ENCODE results near the gene NAIF1.

Gene NAIF1

DNA sequence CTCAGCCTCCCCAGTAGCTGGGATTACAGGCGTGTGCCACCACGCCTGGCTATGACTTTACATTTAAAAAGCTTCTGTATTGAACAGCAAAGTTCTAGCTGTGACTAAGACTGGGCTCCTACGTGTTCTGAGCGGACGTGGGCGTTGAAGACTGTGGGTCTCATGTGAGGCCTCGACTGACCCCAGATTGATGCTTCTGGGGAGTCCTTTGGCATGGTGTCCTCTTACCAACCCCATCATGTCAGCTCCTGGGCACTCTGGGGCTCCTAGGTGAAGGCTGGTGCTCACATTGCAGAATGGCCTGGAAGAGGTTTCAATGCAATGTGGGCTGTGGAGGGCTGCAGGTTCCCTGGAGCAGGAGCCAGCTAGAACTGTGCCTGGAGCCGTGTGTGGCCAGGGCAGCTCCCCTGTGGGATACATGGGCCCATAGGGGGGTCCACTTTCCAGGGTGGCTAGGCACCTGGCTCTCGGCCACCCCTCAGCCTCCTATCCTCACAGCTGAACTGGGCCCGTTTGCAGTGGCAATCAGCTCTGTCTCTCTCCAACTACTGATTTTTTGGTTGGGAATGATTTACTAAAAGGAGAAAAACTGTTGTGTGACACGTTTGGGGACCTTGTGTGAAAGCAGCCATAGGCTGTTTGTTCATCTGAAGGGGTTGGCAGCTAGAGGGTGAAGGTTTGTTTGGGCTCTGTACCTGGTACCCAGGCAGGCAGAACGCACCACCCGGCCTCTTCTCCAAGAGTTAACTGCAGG is 30.6 kb upstream of the NAIF1 start:
- TF ChIP-seq GATA3 (IDR thresholded peaks at IDR 0.05; ENCODE audit: low read depth, low read length) (no peak), GATA2 (IDR thresholded peaks at IDR 0.05; ENCODE audit: low read depth, low read length) (no peak)

DNA sequence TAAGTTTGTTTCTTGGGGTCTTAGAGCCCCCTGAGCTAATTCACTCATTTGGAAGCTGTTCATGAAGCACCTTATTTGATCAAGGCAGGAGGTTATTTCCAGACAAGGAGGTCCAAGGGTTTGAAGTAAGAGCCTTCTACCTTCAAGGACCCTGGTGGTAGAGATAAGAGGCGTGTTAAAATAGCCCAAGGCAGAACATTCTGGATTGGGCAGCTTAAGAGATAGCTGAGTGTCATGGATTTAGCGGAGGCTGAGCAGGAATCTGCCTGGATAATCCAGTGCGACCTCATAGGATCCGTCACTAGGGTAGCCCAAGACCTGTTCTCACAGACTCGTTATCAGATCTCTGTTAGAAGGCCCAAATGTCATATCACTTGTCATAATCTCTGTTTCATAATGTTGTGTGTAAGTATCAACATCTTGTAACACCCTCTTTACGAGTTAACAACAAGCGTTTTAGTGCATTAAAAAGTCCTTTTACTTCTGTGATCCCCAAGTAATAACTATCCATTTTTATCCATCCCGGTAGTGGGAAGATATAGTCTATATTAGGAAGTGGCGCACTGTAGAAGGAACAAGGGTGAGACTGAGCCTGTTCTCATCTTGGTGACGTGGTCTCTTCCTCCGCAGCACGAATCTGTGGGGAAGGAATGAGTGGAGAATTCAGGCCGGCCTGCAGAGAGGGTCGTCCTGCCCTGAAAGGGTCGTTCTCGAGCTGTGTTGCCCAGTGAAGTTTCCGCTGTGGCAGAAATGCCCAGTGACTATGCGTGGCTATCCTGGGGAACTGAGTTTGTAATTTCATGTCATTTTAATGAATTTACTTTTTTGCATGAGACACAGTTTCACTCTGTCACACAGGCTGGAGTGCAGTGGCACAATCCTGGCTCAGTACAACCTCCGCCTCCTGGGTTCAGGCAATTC is 29.8 kb upstream of the NAIF1 start:
- TF ChIP-seq GATA3 (IDR thresholded peaks at IDR 0.05; ENCODE audit: low read depth, low read length): no peak

DNA sequence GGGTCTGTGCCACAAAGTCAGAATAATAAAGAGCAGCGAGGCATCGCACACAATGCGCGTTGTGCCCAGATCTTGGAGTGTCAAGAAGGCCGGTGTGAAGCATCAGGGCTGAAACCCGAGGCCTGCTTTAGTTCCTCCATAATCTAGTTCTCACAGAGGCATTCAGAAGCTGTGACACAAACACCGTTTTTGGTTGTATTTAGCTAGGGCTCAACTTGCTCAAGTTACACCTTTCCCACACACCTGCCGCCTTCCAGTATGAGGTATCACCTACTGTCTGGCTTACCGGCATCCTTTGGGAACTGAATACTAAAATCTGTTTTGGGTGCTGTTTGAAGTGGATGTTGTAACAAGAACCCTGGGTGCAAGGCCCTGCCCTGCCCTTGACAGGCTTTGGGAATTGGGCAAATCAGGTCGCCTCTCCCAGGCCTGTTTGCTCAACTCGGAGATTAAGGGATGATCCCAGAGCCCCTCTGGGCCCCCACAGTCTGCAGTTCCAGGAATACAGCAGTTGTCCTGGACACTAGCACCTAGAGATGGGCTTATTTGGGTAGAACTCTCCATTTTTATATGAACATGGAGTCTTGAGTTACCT is 27.9 kb upstream of the NAIF1 start:
- TF ChIP-seq GATA3 (IDR thresholded peaks at IDR 0.05; ENCODE audit: low read depth, low read length) (no peak), GATA2 (IDR thresholded peaks at IDR 0.05; ENCODE audit: low read depth, low read length) (no peak)

- no peak for TF ChIP-seq GATA3 (IDR thresholded peaks at IDR 0.05; ENCODE audit: low read depth, low read length)
- TF ChIP-seq GATA2 (IDR thresholded peaks at IDR 0.05; ENCODE audit: low read depth, low read length): no peak
Observed at GRCh38 chr9:128094166-128094949, 27.2 kb upstream of the NAIF1 start.

- no peak for TF ChIP-seq GATA3 (IDR thresholded peaks at IDR 0.05; ENCODE audit: low read depth, low read length)
- TF ChIP-seq GATA2 (IDR thresholded peaks at IDR 0.05; ENCODE audit: low read depth, low read length): no peak
Observed at GRCh38 chr9:128093011-128093410, 25.9 kb upstream of the NAIF1 start.

GRCh38 chr9:128092199-128092977 is 25.3 kb upstream of the NAIF1 start:
- TF ChIP-seq GATA2 (IDR thresholded peaks at IDR 0.05; ENCODE audit: low read depth, low read length) (no peak), GATA3 (IDR thresholded peaks at IDR 0.05; ENCODE audit: low read depth, low read length) (no peak)

DNA sequence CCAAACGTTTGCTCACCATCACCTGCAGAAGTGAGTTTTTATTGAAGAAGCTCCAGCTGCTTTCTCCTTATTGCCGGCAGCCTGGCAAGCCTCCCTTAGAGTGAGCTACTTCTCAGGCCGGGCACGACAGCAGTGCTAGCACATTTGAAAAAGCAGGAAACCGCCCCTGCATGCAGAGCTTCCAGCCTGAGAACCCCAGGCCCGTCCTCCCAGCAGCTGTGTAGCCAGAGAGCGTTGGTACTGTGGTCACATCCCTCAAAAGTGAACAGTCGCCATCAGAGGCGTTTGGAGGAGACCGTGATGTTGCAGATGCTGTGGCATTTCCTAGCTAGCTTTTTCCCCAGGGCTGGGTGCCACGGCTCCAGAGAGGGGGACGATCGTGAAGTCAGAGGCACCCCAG is 24.5 kb upstream of the NAIF1 start:
- TF ChIP-seq GATA3 (IDR thresholded peaks at IDR 0.05; ENCODE audit: low read depth, low read length) (no peak), GATA2 (IDR thresholded peaks at IDR 0.05; ENCODE audit: low read depth, low read length) (no peak)

GRCh38 chr9:128091144-128091543 is 24.0 kb upstream of the NAIF1 start:
- TF ChIP-seq GATA3 (IDR thresholded peaks at IDR 0.05; ENCODE audit: low read depth, low read length): no peak
- no peak for TF ChIP-seq GATA2 (IDR thresholded peaks at IDR 0.05; ENCODE audit: low read depth, low read length)

DNA sequence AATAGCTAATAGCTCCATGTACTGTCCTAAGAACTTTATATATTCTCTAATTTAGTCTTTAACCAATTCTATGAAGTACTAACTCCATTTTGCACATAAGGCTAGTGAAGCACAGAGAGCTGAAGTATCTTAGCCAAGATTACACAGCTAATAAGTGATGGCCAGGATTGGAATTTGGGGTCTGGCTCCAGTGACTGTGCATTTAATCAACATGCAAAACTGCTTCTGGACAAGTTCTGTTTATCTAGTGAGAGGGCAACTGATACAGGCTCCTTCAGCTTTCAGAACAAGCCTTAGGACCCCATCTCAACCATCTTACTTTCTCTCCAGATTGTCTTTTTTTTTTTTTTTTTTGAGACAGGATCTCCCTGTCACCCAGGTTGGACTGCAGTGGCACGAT is 22.2 kb upstream of the NAIF1 start:
- TF ChIP-seq GATA2 (IDR thresholded peaks at IDR 0.05; ENCODE audit: low read depth, low read length) (no peak), GATA3 (IDR thresholded peaks at IDR 0.05; ENCODE audit: low read depth, low read length) (no peak)

- TF ChIP-seq GATA3 (IDR thresholded peaks at IDR 0.05; ENCODE audit: low read depth, low read length): no peak
- no peak for TF ChIP-seq GATA2 (IDR thresholded peaks at IDR 0.05; ENCODE audit: low read depth, low read length)
Observed at GRCh38 chr9:128088253-128088945, 21.3 kb upstream of the NAIF1 start.

DNA sequence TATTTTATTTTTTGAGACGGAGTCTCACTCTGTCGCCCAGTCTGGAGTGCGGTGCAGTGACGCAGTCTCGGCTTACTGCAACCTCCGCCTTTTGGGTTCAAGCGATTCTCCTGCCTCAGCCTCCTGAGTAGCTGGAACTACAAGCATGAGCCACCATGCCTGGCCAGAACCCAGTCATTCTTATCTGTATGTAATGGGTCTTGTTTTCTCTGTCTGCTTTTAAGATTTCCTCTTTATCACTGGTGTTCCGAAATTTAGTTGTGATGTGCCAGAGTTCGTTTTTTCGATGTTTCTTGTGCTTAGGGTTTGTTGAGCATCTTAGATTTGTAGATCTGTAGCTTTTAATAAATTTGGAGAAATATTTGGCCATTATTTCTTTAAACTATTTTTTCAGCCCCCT is 20.1 kb upstream of the NAIF1 start:
- no peak for TF ChIP-seq GATA3 (IDR thresholded peaks at IDR 0.05; ENCODE audit: low read depth, low read length)
- TF ChIP-seq GATA2 (IDR thresholded peaks at IDR 0.05; ENCODE audit: low read depth, low read length): no peak

DNA sequence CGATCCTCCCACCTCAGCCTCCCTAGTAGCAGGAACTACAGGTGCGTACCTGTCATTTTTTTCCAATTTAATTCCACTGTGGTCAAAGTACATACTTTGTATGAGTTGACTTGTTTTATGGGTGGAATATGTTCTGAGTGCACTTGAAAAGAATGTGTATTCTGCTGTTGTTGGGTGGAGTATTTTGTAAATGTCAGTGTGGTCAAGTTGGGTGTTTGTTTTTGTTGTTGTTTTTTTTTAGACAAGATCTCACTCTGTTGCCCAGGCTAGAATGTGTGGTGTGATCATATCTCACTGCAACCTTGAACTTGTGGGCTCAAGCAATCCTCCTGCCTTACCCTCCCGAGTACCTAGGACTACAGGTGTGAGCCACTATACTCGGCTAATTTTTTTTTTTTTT is 18.8 kb upstream of the NAIF1 start:
- TF ChIP-seq GATA2 (IDR thresholded peaks at IDR 0.05; ENCODE audit: low read depth, low read length) (no peak), GATA3 (IDR thresholded peaks at IDR 0.05; ENCODE audit: low read depth, low read length) (no peak)

- TF ChIP-seq GATA2 (IDR thresholded peaks at IDR 0.05; ENCODE audit: low read depth, low read length): no peak
- TF ChIP-seq GATA3 (IDR thresholded peaks at IDR 0.05; ENCODE audit: low read depth, low read length): no peak
Observed at GRCh38 chr9:128084746-128085145, 17.6 kb upstream of the NAIF1 start.

Data from SH-SY5Y (cell line).